ENCODE data around the gene GRK3.

DNA sequence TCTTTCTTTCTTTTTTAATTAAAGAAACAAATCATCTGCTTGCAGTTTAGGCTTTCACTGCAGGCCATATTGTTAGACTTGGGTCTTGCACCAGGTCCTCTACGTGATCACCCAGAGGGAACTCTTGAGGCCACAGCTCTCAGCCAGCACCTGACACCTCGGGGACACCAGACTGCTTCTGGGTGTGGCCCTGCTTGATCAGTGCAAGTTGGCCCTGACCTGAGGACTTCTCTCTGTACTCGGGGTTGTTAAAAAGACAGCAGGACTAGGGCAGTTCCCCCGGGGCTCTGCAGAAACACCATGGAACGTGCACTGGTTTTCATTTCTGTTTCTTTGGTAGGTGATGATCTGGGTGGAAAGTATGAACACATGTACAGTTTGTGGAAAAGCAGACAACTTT, 126.3 kb downstream of the GRK3 start:
- TF ChIP-seq, protein P1, sequence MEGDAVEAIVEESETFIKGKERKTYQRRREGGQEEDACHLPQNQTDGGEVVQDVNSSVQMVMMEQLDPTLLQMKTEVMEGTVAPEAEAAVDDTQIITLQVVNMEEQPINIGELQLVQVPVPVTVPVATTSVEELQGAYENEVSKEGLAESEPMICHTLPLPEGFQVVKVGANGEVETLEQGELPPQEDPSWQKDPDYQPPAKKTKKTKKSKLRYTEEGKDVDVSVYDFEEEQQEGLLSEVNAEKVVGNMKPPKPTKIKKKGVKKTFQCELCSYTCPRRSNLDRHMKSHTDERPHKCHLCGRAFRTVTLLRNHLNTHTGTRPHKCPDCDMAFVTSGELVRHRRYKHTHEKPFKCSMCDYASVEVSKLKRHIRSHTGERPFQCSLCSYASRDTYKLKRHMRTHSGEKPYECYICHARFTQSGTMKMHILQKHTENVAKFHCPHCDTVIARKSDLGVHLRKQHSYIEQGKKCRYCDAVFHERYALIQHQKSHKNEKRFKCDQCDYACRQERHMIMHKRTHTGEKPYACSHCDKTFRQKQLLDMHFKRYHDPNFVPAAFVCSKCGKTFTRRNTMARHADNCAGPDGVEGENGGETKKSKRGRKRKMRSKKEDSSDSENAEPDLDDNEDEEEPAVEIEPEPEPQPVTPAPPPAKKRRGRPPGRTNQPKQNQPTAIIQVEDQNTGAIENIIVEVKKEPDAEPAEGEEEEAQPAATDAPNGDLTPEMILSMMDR (IDR thresholded peaks at IDR 0.05 in 2 of 3, conservative IDR thresholded peaks at IDR 0.05 in 1 of 3; ENCODE audit: control insufficient read depth in 2 of 3, extremely low read depth in 1 of 3, insufficient read depth in 1 of 3, low read depth in 3 of 3, low read length in 3 of 3), result no peak
- TF ChIP-seq STAT3 (IDR thresholded peaks at IDR 0.05; ENCODE audit: low read depth, low read length) (no peak), TAF1 (IDR thresholded peaks at IDR 0.05; ENCODE audit: borderline replicate concordance, low read depth, low read length) (no peak)

All from GM12878 (cell line).